ENCODE measurements around the gene RANBP1. TPM values are rescaled to one million over a fixed set of nuclear protein-coding genes. Genes with fewer than 3 reads are reported as not detected.

Gene RANBP1
- total and polyA plus RNA-seq, 2 of the 13 experiments (the other 11 are each of a cell fraction or from before 2014, with no cell fraction given), result 181 to 492 TPM

DNA sequence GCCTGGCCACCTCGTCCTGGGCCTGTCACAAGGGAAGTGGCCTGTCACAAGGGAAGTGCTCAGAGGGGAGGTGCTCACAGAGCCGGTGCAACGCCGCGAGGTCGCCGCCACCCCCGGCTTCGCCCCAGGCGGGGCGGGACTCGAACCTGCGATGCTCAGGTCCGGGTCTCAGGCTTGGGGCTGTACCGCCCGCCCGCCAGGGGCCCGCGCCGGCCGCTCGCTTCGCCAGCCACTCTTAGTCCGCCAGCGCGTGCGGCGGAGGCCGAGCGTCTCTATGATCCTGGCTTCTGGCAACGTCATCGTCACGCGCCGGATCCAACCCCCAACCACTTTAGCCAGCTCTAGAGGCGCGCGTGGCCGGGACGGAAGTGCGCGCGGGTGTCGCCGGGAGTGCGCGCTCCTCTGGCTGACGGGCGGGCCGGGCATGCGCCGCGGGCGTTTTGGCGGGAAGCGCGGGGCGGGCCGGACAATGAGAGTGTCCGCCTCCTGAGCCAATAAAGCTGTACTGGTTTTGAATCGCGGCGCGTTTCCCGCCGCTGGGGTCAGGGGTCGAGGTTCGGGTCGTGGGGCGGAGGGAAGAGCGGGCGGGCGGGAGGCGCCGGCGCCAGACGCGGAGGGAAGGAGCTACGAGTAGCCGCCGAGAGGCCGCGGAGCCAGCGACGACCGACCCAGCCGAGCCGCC is 1.2 kb downstream of the RANBP1 start, which contains the start of gene TRMT2A (continued):
- TF ChIP-seq, protein P1, sequence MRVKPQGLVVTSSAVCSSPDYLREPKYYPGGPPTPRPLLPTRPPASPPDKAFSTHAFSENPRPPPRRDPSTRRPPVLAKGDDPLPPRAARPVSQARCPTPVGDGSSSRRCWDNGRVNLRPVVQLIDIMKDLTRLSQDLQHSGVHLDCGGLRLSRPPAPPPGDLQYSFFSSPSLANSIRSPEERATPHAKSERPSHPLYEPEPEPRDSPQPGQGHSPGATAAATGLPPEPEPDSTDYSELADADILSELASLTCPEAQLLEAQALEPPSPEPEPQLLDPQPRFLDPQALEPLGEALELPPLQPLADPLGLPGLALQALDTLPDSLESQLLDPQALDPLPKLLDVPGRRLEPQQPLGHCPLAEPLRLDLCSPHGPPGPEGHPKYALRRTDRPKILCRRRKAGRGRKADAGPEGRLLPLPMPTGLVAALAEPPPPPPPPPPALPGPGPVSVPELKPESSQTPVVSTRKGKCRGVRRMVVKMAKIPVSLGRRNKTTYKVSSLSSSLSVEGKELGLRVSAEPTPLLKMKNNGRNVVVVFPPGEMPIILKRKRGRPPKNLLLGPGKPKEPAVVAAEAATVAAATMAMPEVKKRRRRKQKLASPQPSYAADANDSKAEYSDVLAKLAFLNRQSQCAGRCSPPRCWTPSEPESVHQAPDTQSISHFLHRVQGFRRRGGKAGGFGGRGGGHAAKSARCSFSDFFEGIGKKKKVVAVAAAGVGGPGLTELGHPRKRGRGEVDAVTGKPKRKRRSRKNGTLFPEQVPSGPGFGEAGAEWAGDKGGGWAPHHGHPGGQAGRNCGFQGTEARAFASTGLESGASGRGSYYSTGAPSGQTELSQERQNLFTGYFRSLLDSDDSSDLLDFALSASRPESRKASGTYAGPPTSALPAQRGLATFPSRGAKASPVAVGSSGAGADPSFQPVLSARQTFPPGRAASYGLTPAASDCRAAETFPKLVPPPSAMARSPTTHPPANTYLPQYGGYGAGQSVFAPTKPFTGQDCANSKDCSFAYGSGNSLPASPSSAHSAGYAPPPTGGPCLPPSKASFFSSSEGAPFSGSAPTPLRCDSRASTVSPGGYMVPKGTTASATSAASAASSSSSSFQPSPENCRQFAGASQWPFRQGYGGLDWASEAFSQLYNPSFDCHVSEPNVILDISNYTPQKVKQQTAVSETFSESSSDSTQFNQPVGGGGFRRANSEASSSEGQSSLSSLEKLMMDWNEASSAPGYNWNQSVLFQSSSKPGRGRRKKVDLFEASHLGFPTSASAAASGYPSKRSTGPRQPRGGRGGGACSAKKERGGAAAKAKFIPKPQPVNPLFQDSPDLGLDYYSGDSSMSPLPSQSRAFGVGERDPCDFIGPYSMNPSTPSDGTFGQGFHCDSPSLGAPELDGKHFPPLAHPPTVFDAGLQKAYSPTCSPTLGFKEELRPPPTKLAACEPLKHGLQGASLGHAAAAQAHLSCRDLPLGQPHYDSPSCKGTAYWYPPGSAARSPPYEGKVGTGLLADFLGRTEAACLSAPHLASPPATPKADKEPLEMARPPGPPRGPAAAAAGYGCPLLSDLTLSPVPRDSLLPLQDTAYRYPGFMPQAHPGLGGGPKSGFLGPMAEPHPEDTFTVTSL (CRISPR knock-in tag; IDR thresholded peaks at IDR 0.05; ENCODE audit: borderline replicate concordance), result peak; percentile 47; the same call in 1 of the 2 replicates
- TF ChIP-seq HES4 (CRISPR knock-in tag; IDR thresholded peaks at IDR 0.05; ENCODE audit: borderline replicate concordance), result no peak
- TF ChIP-seq, protein P2, sequence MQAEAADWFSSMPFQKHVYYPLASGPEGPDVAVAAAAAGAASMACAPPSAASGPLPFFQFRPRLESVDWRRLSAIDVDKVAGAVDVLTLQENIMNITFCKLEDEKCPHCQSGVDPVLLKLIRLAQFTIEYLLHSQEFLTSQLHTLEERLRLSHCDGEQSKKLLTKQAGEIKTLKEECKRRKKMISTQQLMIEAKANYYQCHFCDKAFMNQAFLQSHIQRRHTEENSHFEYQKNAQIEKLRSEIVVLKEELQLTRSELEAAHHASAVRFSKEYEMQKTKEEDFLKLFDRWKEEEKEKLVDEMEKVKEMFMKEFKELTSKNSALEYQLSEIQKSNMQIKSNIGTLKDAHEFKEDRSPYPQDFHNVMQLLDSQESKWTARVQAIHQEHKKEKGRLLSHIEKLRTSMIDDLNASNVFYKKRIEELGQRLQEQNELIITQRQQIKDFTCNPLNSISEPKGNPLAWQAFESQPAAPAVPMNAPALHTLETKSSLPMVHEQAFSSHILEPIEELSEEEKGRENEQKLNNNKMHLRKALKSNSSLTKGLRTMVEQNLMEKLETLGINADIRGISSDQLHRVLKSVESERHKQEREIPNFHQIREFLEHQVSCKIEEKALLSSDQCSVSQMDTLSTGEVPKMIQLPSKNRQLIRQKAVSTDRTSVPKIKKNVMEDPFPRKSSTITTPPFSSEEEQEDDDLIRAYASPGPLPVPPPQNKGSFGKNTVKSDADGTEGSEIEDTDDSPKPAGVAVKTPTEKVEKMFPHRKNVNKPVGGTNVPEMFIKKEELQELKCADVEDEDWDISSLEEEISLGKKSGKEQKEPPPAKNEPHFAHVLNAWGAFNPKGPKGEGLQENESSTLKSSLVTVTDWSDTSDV (CRISPR knock-in tag; IDR thresholded peaks at IDR 0.05), result peak; percentile 29; the same call in 1 of the 2 replicates
- TF ChIP-seq ZNF501 (CRISPR knock-in tag; IDR thresholded peaks at IDR 0.05), result peak; percentile 93
- no peak for TF ChIP-seq ZNF326 (CRISPR knock-in tag; IDR thresholded peaks at IDR 0.05; ENCODE audit: borderline replicate concordance)
- TF ChIP-seq GLI4 (CRISPR knock-in tag; IDR thresholded peaks at IDR 0.05; ENCODE audit: borderline replicate concordance), result no peak
- TF ChIP-seq, protein P3, sequence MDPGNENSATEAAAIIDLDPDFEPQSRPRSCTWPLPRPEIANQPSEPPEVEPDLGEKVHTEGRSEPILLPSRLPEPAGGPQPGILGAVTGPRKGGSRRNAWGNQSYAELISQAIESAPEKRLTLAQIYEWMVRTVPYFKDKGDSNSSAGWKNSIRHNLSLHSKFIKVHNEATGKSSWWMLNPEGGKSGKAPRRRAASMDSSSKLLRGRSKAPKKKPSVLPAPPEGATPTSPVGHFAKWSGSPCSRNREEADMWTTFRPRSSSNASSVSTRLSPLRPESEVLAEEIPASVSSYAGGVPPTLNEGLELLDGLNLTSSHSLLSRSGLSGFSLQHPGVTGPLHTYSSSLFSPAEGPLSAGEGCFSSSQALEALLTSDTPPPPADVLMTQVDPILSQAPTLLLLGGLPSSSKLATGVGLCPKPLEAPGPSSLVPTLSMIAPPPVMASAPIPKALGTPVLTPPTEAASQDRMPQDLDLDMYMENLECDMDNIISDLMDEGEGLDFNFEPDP (CRISPR knock-in tag; conservative IDR thresholded peaks at IDR 0.05), result no peak
- TF ChIP-seq RELA (CRISPR knock-in tag; IDR thresholded peaks at IDR 0.05), result peak; percentile 47; the same call in 1 of the 2 replicates
- TF ChIP-seq ZBTB7B (CRISPR knock-in tag; IDR thresholded peaks at IDR 0.05), result no peak; the same call in 1 of the 2 replicates
- TF ChIP-seq ZNF569 (CRISPR knock-in tag; IDR thresholded peaks at IDR 0.05; ENCODE audit: borderline replicate concordance), result no peak
- TF ChIP-seq, protein P4, sequence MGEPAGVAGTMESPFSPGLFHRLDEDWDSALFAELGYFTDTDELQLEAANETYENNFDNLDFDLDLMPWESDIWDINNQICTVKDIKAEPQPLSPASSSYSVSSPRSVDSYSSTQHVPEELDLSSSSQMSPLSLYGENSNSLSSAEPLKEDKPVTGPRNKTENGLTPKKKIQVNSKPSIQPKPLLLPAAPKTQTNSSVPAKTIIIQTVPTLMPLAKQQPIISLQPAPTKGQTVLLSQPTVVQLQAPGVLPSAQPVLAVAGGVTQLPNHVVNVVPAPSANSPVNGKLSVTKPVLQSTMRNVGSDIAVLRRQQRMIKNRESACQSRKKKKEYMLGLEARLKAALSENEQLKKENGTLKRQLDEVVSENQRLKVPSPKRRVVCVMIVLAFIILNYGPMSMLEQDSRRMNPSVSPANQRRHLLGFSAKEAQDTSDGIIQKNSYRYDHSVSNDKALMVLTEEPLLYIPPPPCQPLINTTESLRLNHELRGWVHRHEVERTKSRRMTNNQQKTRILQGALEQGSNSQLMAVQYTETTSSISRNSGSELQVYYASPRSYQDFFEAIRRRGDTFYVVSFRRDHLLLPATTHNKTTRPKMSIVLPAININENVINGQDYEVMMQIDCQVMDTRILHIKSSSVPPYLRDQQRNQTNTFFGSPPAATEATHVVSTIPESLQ (CRISPR knock-in tag; conservative IDR thresholded peaks at IDR 0.05), result no peak; the same call in 1 of the 2 replicates
